Choroid plexus epithelial cell (primary cell): ENCODE measurements around the gene RPL11.

ENCODE experiments used
- DNase-seq: peaks from one replicate; pipeline ENCODE4 v3.0.0-alpha.2; 2010; ENCODE audit warnings: low read depth
- H3K4me3 ChIP-seq: 2 replicates; pipeline ENCODE4 v1.5.1; 2011; ENCODE audit warnings: low read depth, mild to moderate bottlenecking, control low read depth, low read length, moderate library complexity
- TF ChIP-seq, protein P1 (sequence below): conservative IDR thresholded peaks from 2 replicates; pipeline ENCODE4 v1.5.1; 2011; ENCODE audit warnings: low read depth, mild to moderate bottlenecking, control low read depth, inconsistent platforms, low read length, moderate library complexity

The RPL11 gene

DNA sequence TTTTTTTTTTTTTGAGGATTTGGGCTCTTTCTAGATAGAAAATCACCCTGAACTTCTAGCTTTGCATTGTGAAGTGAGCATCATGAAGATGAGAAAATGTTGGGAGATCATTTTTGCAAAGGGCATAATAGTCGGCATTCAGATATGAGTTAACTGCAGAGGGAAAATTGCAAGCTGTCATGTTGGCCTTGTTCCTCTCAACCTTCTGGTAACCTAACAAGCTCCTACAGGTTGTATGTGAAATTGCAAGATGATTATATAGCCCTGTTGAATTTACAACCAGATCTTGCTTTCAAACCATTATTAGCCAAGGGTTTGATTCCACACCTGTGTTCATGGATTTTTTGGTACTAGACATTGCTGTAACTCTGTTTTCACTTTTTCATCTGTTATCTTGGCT lies 53.9 kb downstream of the RPL11 start:
- peak; percentile 70 for DNase-seq

More for the DNA sequence above, 53.9 kb downstream of the RPL11 start:
- no peak overlapping the region for H3K4me3 ChIP-seq
- TF ChIP-seq, protein P1, sequence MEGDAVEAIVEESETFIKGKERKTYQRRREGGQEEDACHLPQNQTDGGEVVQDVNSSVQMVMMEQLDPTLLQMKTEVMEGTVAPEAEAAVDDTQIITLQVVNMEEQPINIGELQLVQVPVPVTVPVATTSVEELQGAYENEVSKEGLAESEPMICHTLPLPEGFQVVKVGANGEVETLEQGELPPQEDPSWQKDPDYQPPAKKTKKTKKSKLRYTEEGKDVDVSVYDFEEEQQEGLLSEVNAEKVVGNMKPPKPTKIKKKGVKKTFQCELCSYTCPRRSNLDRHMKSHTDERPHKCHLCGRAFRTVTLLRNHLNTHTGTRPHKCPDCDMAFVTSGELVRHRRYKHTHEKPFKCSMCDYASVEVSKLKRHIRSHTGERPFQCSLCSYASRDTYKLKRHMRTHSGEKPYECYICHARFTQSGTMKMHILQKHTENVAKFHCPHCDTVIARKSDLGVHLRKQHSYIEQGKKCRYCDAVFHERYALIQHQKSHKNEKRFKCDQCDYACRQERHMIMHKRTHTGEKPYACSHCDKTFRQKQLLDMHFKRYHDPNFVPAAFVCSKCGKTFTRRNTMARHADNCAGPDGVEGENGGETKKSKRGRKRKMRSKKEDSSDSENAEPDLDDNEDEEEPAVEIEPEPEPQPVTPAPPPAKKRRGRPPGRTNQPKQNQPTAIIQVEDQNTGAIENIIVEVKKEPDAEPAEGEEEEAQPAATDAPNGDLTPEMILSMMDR = peak; percentile 57
